ENCODE results near the gene MAP7.

GRCh38 chr6:136371959-136372358, 178.3 kb downstream of the MAP7 start:
- TF ChIP-seq POLR2A (IDR thresholded peaks at IDR 0.05), result no peak
- no peak for TF ChIP-seq CTCF (IDR thresholded peaks at IDR 0.05)

All from heart left ventricle (tissue), 13 donors.